HepG2 (cell line): ENCODE data around the gene NSMCE1. TPM values are rescaled to one million over a fixed set of nuclear protein-coding genes. Genes with fewer than 3 reads are reported as not detected.

ENCODE experiments used
- MTF2 ChIP-seq: sonication (generic); formaldehyde crosslinking; IDR thresholded peaks from 2 replicates; pipeline ENCODE4 v1.5.0; 2020; ENCODE audit warnings: missing genetic modification reagents, borderline replicate concordance
- ZBTB7A ChIP-seq: sonication (generic); formaldehyde crosslinking; IDR thresholded peaks from 2 replicates; pipeline ENCODE4 v1.8.0; 2022; ENCODE audit warnings: mild to moderate bottlenecking, missing genetic modification reagents
- ZFYVE20 ChIP-seq: sonication (generic); formaldehyde crosslinking; IDR thresholded peaks from 2 replicates; pipeline ENCODE4 v1.8.0; 2023; ENCODE audit warnings: low read depth, mild to moderate bottlenecking, moderate library complexity, missing genetic modification reagents, borderline replicate concordance
- ZMYM2 ChIP-seq: sonication (generic); formaldehyde crosslinking; IDR thresholded peaks from 2 replicates; pipeline ENCODE4 v1.8.0; 2022; ENCODE audit warnings: mild to moderate bottlenecking, missing genetic modification reagents
- ZNF337 ChIP-seq: sonication (generic); formaldehyde crosslinking; IDR thresholded peaks from 2 replicates; pipeline ENCODE4 v1.5.1; 2020; ENCODE audit warnings: missing genetic modification reagents, low read depth, mild to moderate bottlenecking, borderline replicate concordance
- ZNF572 ChIP-seq: sonication (generic); formaldehyde crosslinking; IDR thresholded peaks from 2 replicates; pipeline ENCODE4 v1.5.1; 2020; ENCODE audit warnings: mild to moderate bottlenecking, missing genetic modification reagents
- ZNF614 ChIP-seq: IDR thresholded peaks from 2 replicates; pipeline ENCODE4 v1.6.1; 2018; ENCODE audit warnings: missing biosample characterization, missing genetic modification reagents, inconsistent platforms, borderline replicate concordance
- polyA plus RNA-seq, 8 experiments: library from polyadenylated mRNA; depleted of rRNA in 3 of 8; stranded (reverse) in 7 of 8; unstranded in 1 of 8; fragments of >200 nt; fragmentation: Illumina TruSeq in 4 of 8; extraction: Trizol in 4 of 8; gene quantifications; 2 replicates each; pipeline versions ENCODE4 v1.2.1 to v1.2.3, GENCODE V29; 2011 to 2016; ENCODE audit warnings: low read depth in 4 of 8, missing spikeins in 1 of 8, mixed read lengths in 1 of 8; ENCODE audit not compliant: insufficient read depth in 1 of 8
- total RNA-seq, 5 experiments: library from RNA; depleted of rRNA; stranded (reverse); fragments of >200 nt; fragmentation: Illumina TruSeq; extraction: Trizol; gene quantifications; 2 replicates each; pipeline ENCODE4 v1.2.3, GENCODE V29; 2016; ENCODE audit warnings: low read depth in 1 of 5
- TF ChIP-seq, protein P1 (sequence below): sonication (generic); formaldehyde crosslinking; IDR thresholded peaks from 2 replicates; pipeline ENCODE4 v1.4.0; 2020; ENCODE audit warnings: missing genetic modification reagents, borderline replicate concordance
- TF ChIP-seq, protein P2 (sequence below): sonication (generic); formaldehyde crosslinking; IDR thresholded peaks from 2 replicates; pipeline ENCODE4 v1.8.0; 2022; ENCODE audit warnings: low read depth, missing genetic modification reagents
- TF ChIP-seq, protein P3 (sequence below): sonication (generic); formaldehyde crosslinking; IDR thresholded peaks from one replicate; pipeline ENCODE4 v1.5.1; 2020; ENCODE audit warnings: mild to moderate bottlenecking, missing genetic modification reagents; ENCODE audit errors: not compliant biosample characterization
- TF ChIP-seq, protein P4 (sequence below): sonication (generic); formaldehyde crosslinking; IDR thresholded peaks from 2 replicates; pipeline ENCODE4 v1.4.0; 2020; ENCODE audit warnings: missing genetic modification reagents

NSMCE1 gene
- total and polyA plus RNA-seq, 2 of the 13 experiments (the other 11 are each of a cell fraction or from before 2014, with no cell fraction given), result 42.7 to 52.9 TPM

DNA sequence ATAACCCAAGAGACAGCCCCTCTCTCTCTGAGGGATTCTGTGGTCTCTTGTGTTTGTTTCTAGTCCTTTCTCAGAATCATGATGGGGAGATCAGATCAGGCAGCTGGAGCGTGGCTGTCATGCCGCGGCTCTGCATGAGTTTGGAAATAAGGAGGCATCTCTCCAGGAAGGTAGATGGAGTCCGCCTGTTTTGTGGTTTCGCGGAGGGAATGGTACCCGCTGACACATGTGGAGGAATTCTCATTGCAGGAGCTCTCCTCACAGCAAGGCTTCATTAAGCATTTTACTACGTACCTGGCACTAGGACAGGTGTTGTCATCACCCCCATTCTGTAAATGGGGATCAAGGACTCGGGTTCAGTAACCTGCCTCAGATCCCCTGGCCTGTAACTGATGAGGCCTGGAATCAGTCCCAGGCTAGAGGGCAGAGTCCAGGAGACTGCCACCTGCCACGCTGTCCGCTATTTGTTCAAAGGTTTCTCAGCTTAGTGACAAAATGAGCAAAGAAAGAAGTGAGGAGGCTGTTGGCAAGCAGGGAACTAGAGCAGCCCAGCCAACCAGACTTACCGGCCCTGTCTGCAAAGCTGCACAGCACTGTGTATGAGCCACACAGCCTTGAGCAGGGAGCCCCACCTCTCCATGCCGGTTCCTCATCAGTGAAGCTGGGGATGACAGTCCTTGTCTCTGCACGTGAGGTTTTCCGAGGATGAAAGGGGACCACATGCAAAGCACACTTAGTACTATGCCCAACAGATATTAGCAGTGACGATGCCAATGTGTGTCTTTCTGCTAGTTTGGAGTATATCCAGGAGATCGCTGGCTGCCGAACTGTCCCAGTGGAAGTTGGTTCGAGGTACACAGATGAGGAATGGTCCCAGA, 54.2 kb downstream of the NSMCE1 start (continued):
- TF ChIP-seq, protein P1, sequence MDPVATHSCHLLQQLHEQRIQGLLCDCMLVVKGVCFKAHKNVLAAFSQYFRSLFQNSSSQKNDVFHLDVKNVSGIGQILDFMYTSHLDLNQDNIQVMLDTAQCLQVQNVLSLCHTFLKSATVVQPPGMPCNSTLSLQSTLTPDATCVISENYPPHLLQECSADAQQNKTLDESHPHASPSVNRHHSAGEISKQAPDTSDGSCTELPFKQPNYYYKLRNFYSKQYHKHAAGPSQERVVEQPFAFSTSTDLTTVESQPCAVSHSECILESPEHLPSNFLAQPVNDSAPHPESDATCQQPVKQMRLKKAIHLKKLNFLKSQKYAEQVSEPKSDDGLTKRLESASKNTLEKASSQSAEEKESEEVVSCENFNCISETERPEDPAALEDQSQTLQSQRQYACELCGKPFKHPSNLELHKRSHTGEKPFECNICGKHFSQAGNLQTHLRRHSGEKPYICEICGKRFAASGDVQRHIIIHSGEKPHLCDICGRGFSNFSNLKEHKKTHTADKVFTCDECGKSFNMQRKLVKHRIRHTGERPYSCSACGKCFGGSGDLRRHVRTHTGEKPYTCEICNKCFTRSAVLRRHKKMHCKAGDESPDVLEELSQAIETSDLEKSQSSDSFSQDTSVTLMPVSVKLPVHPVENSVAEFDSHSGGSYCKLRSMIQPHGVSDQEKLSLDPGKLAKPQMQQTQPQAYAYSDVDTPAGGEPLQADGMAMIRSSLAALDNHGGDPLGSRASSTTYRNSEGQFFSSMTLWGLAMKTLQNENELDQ (CRISPR knock-in tag), result no peak
- TF ChIP-seq ZBTB7A (no peak), ZNF337 (CRISPR knock-in tag) (no peak), ZNF614 (peak; percentile 47; the same call in 1 of the 2 replicates), ZMYM2 (CRISPR knock-in tag) (no peak), ZNF572 (CRISPR knock-in tag) (no peak; the same call in 1 of the 2 replicates), MTF2 (CRISPR knock-in tag) (no peak), ZFYVE20 (CRISPR knock-in tag) (no peak)
- TF ChIP-seq, protein P2, sequence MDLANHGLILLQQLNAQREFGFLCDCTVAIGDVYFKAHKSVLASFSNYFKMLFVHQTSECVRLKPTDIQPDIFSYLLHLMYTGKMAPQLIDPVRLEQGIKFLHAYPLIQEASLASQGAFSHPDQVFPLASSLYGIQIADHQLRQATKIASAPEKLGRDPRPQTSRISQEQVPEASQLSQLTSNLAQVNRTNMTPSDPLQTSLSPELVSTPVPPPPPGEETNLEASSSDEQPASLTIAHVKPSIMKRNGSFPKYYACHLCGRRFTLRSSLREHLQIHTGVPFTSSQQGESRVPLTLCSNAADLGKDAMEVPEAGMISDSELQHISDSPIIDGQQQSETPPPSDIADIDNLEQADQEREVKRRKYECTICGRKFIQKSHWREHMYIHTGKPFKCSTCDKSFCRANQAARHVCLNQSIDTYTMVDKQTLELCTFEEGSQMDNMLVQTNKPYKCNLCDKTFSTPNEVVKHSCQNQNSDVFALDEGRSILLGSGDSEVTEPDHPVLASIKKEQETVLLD (CRISPR knock-in tag), result no peak
- TF ChIP-seq, protein P3, sequence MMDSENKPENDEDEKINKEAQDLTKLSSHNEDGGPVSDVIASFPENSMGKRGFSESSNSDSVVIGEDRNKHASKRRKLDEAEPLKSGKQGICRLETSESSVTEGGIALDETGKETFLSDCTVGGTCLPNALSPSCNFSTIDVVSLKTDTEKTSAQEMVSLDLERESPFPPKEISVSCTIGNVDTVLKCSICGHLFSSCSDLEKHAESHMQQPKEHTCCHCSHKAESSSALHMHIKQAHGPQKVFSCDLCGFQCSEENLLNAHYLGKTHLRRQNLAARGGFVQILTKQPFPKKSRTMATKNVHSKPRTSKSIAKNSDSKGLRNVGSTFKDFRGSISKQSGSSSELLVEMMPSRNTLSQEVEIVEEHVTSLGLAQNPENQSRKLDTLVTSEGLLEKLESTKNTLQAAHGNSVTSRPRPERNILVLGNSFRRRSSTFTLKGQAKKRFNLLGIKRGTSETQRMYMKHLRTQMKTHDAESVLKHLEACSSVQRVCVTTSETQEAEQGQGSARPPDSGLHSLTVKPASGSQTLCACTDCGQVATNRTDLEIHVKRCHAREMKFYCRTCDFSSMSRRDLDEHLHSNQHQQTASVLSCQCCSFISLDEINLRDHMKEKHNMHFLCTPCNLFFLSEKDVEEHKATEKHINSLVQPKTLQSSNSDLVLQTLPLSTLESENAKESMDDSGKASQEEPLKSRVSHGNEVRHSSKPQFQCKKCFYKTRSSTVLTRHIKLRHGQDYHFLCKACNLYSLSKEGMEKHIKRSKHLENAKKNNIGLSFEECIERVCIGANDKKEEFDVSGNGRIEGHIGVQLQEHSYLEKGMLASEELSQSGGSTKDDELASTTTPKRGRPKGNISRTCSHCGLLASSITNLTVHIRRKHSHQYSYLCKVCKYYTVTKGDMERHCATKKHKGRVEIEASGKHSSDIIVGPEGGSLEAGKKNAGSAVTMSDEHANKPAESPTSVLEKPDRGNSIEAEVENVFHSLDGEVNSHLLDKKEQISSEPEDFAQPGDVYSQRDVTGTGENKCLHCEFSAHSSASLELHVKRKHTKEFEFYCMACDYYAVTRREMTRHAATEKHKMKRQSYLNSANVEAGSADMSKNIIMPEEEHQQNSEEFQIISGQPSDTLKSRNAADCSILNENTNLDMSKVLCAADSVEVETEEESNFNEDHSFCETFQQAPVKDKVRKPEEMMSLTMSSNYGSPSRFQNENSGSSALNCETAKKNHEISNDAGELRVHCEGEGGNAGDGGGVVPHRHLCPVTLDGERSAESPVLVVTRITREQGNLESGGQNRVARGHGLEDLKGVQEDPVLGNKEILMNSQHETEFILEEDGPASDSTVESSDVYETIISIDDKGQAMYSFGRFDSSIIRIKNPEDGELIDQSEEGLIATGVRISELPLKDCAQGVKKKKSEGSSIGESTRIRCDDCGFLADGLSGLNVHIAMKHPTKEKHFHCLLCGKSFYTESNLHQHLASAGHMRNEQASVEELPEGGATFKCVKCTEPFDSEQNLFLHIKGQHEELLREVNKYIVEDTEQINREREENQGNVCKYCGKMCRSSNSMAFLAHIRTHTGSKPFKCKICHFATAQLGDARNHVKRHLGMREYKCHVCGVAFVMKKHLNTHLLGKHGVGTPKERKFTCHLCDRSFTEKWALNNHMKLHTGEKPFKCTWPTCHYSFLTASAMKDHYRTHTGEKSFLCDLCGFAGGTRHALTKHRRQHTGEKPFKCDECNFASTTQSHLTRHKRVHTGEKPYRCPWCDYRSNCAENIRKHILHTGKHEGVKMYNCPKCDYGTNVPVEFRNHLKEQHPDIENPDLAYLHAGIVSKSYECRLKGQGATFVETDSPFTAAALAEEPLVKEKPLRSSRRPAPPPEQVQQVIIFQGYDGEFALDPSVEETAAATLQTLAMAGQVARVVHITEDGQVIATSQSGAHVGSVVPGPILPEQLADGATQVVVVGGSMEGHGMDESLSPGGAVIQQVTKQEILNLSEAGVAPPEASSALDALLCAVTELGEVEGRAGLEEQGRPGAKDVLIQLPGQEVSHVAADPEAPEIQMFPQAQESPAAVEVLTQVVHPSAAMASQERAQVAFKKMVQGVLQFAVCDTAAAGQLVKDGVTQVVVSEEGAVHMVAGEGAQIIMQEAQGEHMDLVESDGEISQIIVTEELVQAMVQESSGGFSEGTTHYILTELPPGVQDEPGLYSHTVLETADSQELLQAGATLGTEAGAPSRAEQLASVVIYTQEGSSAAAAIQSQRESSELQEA (CRISPR knock-in tag), result peak; percentile 83
- TF ChIP-seq, protein P4, sequence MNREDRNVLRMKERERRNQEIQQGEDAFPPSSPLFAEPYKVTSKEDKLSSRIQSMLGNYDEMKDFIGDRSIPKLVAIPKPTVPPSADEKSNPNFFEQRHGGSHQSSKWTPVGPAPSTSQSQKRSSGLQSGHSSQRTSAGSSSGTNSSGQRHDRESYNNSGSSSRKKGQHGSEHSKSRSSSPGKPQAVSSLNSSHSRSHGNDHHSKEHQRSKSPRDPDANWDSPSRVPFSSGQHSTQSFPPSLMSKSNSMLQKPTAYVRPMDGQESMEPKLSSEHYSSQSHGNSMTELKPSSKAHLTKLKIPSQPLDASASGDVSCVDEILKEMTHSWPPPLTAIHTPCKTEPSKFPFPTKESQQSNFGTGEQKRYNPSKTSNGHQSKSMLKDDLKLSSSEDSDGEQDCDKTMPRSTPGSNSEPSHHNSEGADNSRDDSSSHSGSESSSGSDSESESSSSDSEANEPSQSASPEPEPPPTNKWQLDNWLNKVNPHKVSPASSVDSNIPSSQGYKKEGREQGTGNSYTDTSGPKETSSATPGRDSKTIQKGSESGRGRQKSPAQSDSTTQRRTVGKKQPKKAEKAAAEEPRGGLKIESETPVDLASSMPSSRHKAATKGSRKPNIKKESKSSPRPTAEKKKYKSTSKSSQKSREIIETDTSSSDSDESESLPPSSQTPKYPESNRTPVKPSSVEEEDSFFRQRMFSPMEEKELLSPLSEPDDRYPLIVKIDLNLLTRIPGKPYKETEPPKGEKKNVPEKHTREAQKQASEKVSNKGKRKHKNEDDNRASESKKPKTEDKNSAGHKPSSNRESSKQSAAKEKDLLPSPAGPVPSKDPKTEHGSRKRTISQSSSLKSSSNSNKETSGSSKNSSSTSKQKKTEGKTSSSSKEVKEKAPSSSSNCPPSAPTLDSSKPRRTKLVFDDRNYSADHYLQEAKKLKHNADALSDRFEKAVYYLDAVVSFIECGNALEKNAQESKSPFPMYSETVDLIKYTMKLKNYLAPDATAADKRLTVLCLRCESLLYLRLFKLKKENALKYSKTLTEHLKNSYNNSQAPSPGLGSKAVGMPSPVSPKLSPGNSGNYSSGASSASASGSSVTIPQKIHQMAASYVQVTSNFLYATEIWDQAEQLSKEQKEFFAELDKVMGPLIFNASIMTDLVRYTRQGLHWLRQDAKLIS (CRISPR knock-in tag), result no peak
